Measurements from ENCODE around the gene LARGE1. TPM values are rescaled to one million over a fixed set of nuclear protein-coding genes. Genes with fewer than 3 reads are reported as not detected.

LARGE1 gene
- total RNA-seq, 4 donors from 2014 or later: 11.8 to 33.2 (median 22.6) TPM

- intact Hi-C loops (cut with DNase I; ENCODE audit: low total_unique reads): no loop called here
- WGBS, 2 donors: 52 to 54% methylated on average over 9 of the region's 9 CpGs
- DNase-seq (ENCODE audit: low spot score in 2 of 2): no peak
- TF ChIP-seq CTCF (IDR thresholded peaks at IDR 0.05) (no peak), POLR2A (IDR thresholded peaks at IDR 0.05) (no peak)
- H3K4me3 ChIP-seq (ENCODE audit: low read depth, poor library complexity, severe bottlenecking): no peak overlapping the region
These were observed 390.7 kb downstream of the LARGE1 start for GRCh38 chr22:33529424-33530113.

GRCh38 chr22:33528183-33528582 is 392.1 kb downstream of the LARGE1 start:
- 63 to 90% methylated on average over 3 of the region's 3 CpGs for WGBS, 2 donors
- H3K4me3 ChIP-seq (ENCODE audit: low read depth, poor library complexity, severe bottlenecking): no peak overlapping the region
- intact Hi-C loops (cut with DNase I; ENCODE audit: low total_unique reads): no loop called here
- TF ChIP-seq CTCF (IDR thresholded peaks at IDR 0.05): no peak
- no peak for DNase-seq (ENCODE audit: low spot score in 2 of 2)

GRCh38 chr22:33526434-33527107 is 393.7 kb downstream of the LARGE1 start:
- intact Hi-C loops (cut with DNase I; ENCODE audit: low total_unique reads): no loop called here
- TF ChIP-seq CTCF (IDR thresholded peaks at IDR 0.05): no peak
- no peak for TF ChIP-seq POLR2A (IDR thresholded peaks at IDR 0.05)
- no peak for DNase-seq (ENCODE audit: low spot score in 2 of 2)
- 91 to 95% methylated on average over 12 of the region's 12 CpGs for WGBS, 2 donors
- no peak overlapping the region for H3K4me3 ChIP-seq (ENCODE audit: low read depth, poor library complexity, severe bottlenecking)

- no peak for DNase-seq (ENCODE audit: low spot score in 2 of 2)
- 67 to 69% methylated on average over 4 of the region's 4 CpGs for WGBS, 2 donors
- no peak overlapping the region for H3K4me3 ChIP-seq (ENCODE audit: low read depth, poor library complexity, severe bottlenecking)
- intact Hi-C loops (cut with DNase I; ENCODE audit: low total_unique reads): no loop called here
- TF ChIP-seq POLR2A (IDR thresholded peaks at IDR 0.05) (no peak), CTCF (IDR thresholded peaks at IDR 0.05) (no peak)
These were observed 395.6 kb downstream of the LARGE1 start for GRCh38 chr22:33524511-33525260.

GRCh38 chr22:33521879-33522665 is 398.2 kb downstream of the LARGE1 start:
- no peak overlapping the region for H3K4me3 ChIP-seq (ENCODE audit: low read depth, poor library complexity, severe bottlenecking)
- WGBS, 2 donors: 95 to 96% methylated on average over 9 of the region's 9 CpGs
- TF ChIP-seq POLR2A (IDR thresholded peaks at IDR 0.05) (no peak), CTCF (IDR thresholded peaks at IDR 0.05) (no peak)
- intact Hi-C loops (cut with DNase I; ENCODE audit: low total_unique reads): no loop called here
- no peak for DNase-seq (ENCODE audit: low spot score in 2 of 2)
